Heart left ventricle (tissue), 13 donors: ENCODE results near the gene APOL4.
"Not testable (repeated sequence)": the region's sequence is repeated elsewhere in the genome, so short reads cannot be mapped to it uniquely, and the experiment has no call there.

Experiments
- POLR2A ChIP-seq, 2 donors: fragments of 450-650 bp; IDR thresholded peaks; one replicate each; pipeline ENCODE4 v1.6.1; 2017; ENCODE audit warnings: antibody characterized with exemption in 2 of 2, mild to moderate bottlenecking in 2 of 2, moderate library complexity in 2 of 2
- TF ChIP-seq, protein P1 (sequence below), 12 donors: fragments of 200-600 bp; sonication (generic) in 4 of 12; IDR thresholded peaks; one replicate each; pipeline versions ENCODE4 v1.5.0 to v1.8.0; 2018 to 2022; ENCODE audit warnings: antibody characterized with exemption in 12 of 12, mild to moderate bottlenecking in 5 of 12
- donor health status: ischemic (EF 13 %, LVEDD 7.1; RV severe dilation, severe dysfunction).
- donor health status: DM: no; HTN: yes; CAD: no.
- donor health status: DM: no; HTN: no; CAD: no.
- donor health status: ischemic (EF 25% LVEDD 6.9; RV normal size, moderate dysfunction).
- donor health status: ischemic (EF 25% LVEDD 5.7; RV mildly dilated, moderate dysfunction).
- donor health status: ischemic (EF 35%, LVEDD 5.7; RV mildly dilated, moderate dysfunction).
- donor health status: nonischemic (EF 11% LVEDD 7.7; RV severe dilation, severe dysfunction).
- donor health status: DM: yes; HTN: yes; CAD: no.
- donor health status: PGD.
- donor health status: ischemic (EF 29% LVEDD 5.4; RV normal size, mild dysfunction).
- donor health status: nonischemic (EF 23%, LVEDD 6.1; RV moderate dilation, normal function).

- TF ChIP-seq, protein P1, sequence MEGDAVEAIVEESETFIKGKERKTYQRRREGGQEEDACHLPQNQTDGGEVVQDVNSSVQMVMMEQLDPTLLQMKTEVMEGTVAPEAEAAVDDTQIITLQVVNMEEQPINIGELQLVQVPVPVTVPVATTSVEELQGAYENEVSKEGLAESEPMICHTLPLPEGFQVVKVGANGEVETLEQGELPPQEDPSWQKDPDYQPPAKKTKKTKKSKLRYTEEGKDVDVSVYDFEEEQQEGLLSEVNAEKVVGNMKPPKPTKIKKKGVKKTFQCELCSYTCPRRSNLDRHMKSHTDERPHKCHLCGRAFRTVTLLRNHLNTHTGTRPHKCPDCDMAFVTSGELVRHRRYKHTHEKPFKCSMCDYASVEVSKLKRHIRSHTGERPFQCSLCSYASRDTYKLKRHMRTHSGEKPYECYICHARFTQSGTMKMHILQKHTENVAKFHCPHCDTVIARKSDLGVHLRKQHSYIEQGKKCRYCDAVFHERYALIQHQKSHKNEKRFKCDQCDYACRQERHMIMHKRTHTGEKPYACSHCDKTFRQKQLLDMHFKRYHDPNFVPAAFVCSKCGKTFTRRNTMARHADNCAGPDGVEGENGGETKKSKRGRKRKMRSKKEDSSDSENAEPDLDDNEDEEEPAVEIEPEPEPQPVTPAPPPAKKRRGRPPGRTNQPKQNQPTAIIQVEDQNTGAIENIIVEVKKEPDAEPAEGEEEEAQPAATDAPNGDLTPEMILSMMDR (IDR thresholded peaks at IDR 0.05), result not testable (repeated sequence)
- TF ChIP-seq POLR2A (IDR thresholded peaks at IDR 0.05), result not testable (repeated sequence)
Observed at GRCh38 chr22:36152821-36153220, 48.8 kb downstream of the APOL4 start.
